GM12872 (cell line): ENCODE results near the gene CCNY.

Experiments
- CTCF ChIP-seq: IDR thresholded peaks from 3 replicates; pipeline ENCODE4 v1.5.1; 2011; ENCODE audit warnings: low read depth, mild to moderate bottlenecking, low read length, moderate library complexity; ENCODE audit not compliant: insufficient read depth

The CCNY gene

GRCh38 chr10:35578618-35578956 lies 242.3 kb downstream of the CCNY start:
- TF ChIP-seq CTCF: no peak

GRCh38 chr10:35579116-35579515 lies 242.8 kb downstream of the CCNY start:
- no peak for TF ChIP-seq CTCF

GRCh38 chr10:35579726-35580422 lies 243.6 kb downstream of the CCNY start:
- TF ChIP-seq CTCF: no peak

- no peak for TF ChIP-seq CTCF
Measured at GRCh38 chr10:35580423-35580770, 244.1 kb downstream of the CCNY start.

GRCh38 chr10:35581655-35582054 lies 245.3 kb downstream of the CCNY start:
- no peak for TF ChIP-seq CTCF

DNA sequence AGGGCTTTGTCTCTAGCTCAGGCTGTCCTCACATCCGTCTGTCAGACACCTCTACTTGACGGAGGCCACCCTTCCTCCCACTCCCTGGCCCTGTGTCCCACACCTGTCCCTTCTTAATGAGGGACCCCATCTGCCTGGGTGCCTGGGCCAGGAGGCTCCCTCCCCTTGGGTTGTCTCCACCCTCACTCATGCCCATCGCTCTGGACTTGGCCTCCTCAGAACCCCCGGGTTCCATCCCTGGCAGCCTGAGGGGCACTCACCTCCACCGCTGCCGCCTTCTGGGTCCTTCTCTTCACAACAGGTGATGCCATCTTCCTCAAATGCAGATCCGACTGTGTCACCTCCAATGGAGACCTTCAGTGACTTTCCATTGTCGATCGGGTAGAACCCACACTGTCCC lies 248.6 kb downstream of the CCNY start:
- TF ChIP-seq CTCF: no peak

- TF ChIP-seq CTCF: no peak
Measured at GRCh38 chr10:35585356-35585755, 249.0 kb downstream of the CCNY start.
